PC-3 (cell line): ENCODE data around the gene PNCK. TPM values are rescaled to one million over a fixed set of nuclear protein-coding genes. Genes with fewer than 3 reads are reported as not detected.

Experiments used
- ATAC-seq: fragments of 200-7000 bp; cut with Tn5 transposase; 2 replicates; pipeline ENCODE4 v1.9.1; 2020; ENCODE audit warnings: mild to moderate bottlenecking, moderate library complexity
- BruUV-seq: library from RNA; stranded (reverse); fragments of 400-500 nt; replicated peaks from 2 replicates; lab custom pipeline; 2021; lab: Mats Ljungman, UMichigan
- CTCF ChIA-PET: fragments of 300-600 bp; sonication (Branson Sonifier 250); formaldehyde crosslinking; loops from one replicate; lab custom pipeline; 2022; ENCODE audit warnings: antibody characterized with exemption; lab: Charles Lee
- POLR2A ChIA-PET: fragments of 300-600 bp; sonication (Branson Sonifier 250); formaldehyde crosslinking; loops from one replicate; lab custom pipeline; 2022; ENCODE audit warnings: antibody characterized with exemption; ENCODE audit not compliant: unreplicated experiment; lab: Charles Lee
- DNase-seq: peaks from one replicate; pipeline ENCODE4 v3.0.0-alpha.2; 2015
- H2AFZ ChIP-seq: fragments of 300-600 bp; sonication (generic); 2 replicates; pipeline ENCODE4 v1.6.0; 2016; ENCODE audit warnings: antibody characterized with exemption, low read length
- H3F3A ChIP-seq: fragments of 300-600 bp; sonication (generic); one replicate; pipeline ENCODE4 v1.6.0; 2017; ENCODE audit warnings: antibody characterized with exemption, low read length, control low read depth, mild to moderate bottlenecking; ENCODE audit not compliant: unreplicated experiment
- H3K27ac ChIP-seq: fragments of 300-600 bp; sonication (generic); 2 replicates; pipeline ENCODE4 v1.5.1; 2016; ENCODE audit warnings: mild to moderate bottlenecking, low read length
- H3K27me3 ChIP-seq: fragments of 300-600 bp; sonication (generic); 2 replicates; pipeline ENCODE4 v1.6.1; 2016; ENCODE audit warnings: low read length, mixed read lengths
- H3K36me3 ChIP-seq: fragments of 300-600 bp; sonication (generic); 2 replicates; pipeline ENCODE4 v1.6.1; 2016; ENCODE audit warnings: low read depth, mixed run types, low read length, mixed read lengths
- H3K4me1 ChIP-seq: fragments of 300-600 bp; sonication (generic); 2 replicates; pipeline ENCODE4 v1.5.1; 2016; ENCODE audit warnings: low read length; ENCODE audit not compliant: insufficient read depth
- H3K4me2 ChIP-seq: fragments of 300-600 bp; sonication (generic); 2 replicates; pipeline ENCODE4 v1.6.0; 2016; ENCODE audit warnings: low read length
- H3K4me3 ChIP-seq: fragments of 300-600 bp; sonication (generic); 2 replicates; pipeline ENCODE4 v1.5.1; 2016; ENCODE audit warnings: mild to moderate bottlenecking, low read length, mixed read lengths
- H3K79me2 ChIP-seq: fragments of 300-600 bp; sonication (generic); 2 replicates; pipeline ENCODE4 v1.6.1; 2017; ENCODE audit warnings: low read length, mixed read lengths
- H3K9ac ChIP-seq: fragments of 300-600 bp; sonication (generic); 2 replicates; pipeline ENCODE4 v1.6.0; 2016; ENCODE audit warnings: mild to moderate bottlenecking, low read length
- H3K9me2 ChIP-seq: fragments of 300-600 bp; sonication (generic); replicated peaks from 2 replicates; pipeline ENCODE4 v1.6.1; 2016; ENCODE audit warnings: mixed run types, low read length, mixed read lengths
- H3K9me3 ChIP-seq: fragments of 300-600 bp; sonication (generic); 2 replicates; pipeline ENCODE4 v1.6.1; 2016; ENCODE audit warnings: low read length, mixed read lengths
- H4K20me1 ChIP-seq: fragments of 300-600 bp; sonication (generic); 2 replicates; pipeline ENCODE4 v1.6.1; 2016; ENCODE audit warnings: low read length, mixed read lengths
- EZH2 ChIP-seq: fragments of 300-600 bp; sonication (generic); IDR thresholded peaks from one replicate; pipeline ENCODE4 v1.6.1; 2017; ENCODE audit warnings: antibody characterized with exemption, mild to moderate bottlenecking, low read length; ENCODE audit not compliant: unreplicated experiment
- EZH2phosphoT487 ChIP-seq: fragments of 300-600 bp; sonication (generic); IDR thresholded peaks from 2 replicates; pipeline ENCODE4 v1.6.1; 2018; ENCODE audit warnings: mild to moderate bottlenecking, antibody characterized with exemption, low read length, borderline replicate concordance
- intact Hi-C: fragments of 100-400 bp; cut with micrococcal nuclease; formaldehyde crosslinking; loops from 2 replicates; pipeline ENCODE4 v1.9.0; 2023
- total RNA-seq: library from RNA; depleted of rRNA; stranded (reverse); fragments of >200 nt; gene quantifications from 2 replicates; pipeline ENCODE4 v1.2.3, GENCODE V29; 2014
- TF ChIP-seq, protein P1 (sequence below): fragments of 300-600 bp; sonication (generic); conservative IDR thresholded peaks from 2 replicates; pipeline ENCODE4 v1.5.1; 2017; ENCODE audit warnings: antibody characterized with exemption, low read depth, mild to moderate bottlenecking, low read length

Gene PNCK
- total RNA-seq, 1 experiment from 2014 or later = 1.0 TPM

GRCh38 chrX:153640045-153640686 is 33.4 kb downstream of the PNCK start:
- Histone ChIP-seq H3K9me2 (no peaks in the 10 kb centered on the region), H3K36me3 (no peaks in the 10 kb centered on the region), H4K20me1 (no peaks in the 10 kb centered on the region), H3K27ac (no peak overlapping the region), H3K9me3 (no peaks in the 10 kb centered on the region), H3K4me3 (no peak overlapping the region), H3K4me1 (no peaks in the 10 kb centered on the region; the same call in 1 of the 2 replicates), H3K4me2 (no peak overlapping the region), H3K79me2 (no peaks in the 10 kb centered on the region), H3F3A (no peaks in the 10 kb centered on the region), H3K9ac (no peak overlapping the region), H3K27me3 (peaks cover 22% of the 10 kb centered on the region), H2AFZ (no peak overlapping the region)
- TF ChIP-seq, protein P1, sequence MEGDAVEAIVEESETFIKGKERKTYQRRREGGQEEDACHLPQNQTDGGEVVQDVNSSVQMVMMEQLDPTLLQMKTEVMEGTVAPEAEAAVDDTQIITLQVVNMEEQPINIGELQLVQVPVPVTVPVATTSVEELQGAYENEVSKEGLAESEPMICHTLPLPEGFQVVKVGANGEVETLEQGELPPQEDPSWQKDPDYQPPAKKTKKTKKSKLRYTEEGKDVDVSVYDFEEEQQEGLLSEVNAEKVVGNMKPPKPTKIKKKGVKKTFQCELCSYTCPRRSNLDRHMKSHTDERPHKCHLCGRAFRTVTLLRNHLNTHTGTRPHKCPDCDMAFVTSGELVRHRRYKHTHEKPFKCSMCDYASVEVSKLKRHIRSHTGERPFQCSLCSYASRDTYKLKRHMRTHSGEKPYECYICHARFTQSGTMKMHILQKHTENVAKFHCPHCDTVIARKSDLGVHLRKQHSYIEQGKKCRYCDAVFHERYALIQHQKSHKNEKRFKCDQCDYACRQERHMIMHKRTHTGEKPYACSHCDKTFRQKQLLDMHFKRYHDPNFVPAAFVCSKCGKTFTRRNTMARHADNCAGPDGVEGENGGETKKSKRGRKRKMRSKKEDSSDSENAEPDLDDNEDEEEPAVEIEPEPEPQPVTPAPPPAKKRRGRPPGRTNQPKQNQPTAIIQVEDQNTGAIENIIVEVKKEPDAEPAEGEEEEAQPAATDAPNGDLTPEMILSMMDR = no peak
- TF ChIP-seq EZH2phosphoT487 = no peak
- no peak for TF ChIP-seq EZH2
- POLR2A ChIA-PET = no interaction called here
- ATAC-seq (no peak), DNase-seq (no peak)
- CTCF ChIA-PET = no interaction called here
- BruUV-seq = no TSS peak
- intact Hi-C loops = no loop called here

GRCh38 chrX:153639177-153640044 is 34.2 kb downstream of the PNCK start:
- peaks cover 15% of the 10 kb centered on the region for H3K27me3 ChIP-seq
- TF ChIP-seq, protein P1 = no peak
- no peak for TF ChIP-seq EZH2phosphoT487
- TF ChIP-seq EZH2 = no peak
- no peaks in the 10 kb centered on the region; the same call in 1 of the 2 replicates for H3K4me1 ChIP-seq
- no peaks in the 10 kb centered on the region for H3K79me2 ChIP-seq
- BruUV-seq = no TSS peak
- no peak overlapping the region for H2AFZ ChIP-seq
- ChIA-PET POLR2A (no interaction called here), CTCF (no interaction called here)
- H3K27ac ChIP-seq = no peak overlapping the region
- ATAC-seq (no peak), DNase-seq (no peak)
- H3F3A ChIP-seq = no peaks in the 10 kb centered on the region
- intact Hi-C loops = no loop called here
- no peaks in the 10 kb centered on the region for H3K36me3 ChIP-seq
- no peak overlapping the region for H3K9ac ChIP-seq
- no peak overlapping the region for H3K4me3 ChIP-seq
- no peaks in the 10 kb centered on the region for H3K9me2 ChIP-seq
- H4K20me1 ChIP-seq = no peaks in the 10 kb centered on the region
- H3K9me3 ChIP-seq = no peaks in the 10 kb centered on the region
- no peak overlapping the region for H3K4me2 ChIP-seq
